ENCODE measurements around the gene ANXA3. TPM values are rescaled to one million over a fixed set of nuclear protein-coding genes. Genes with fewer than 3 reads are reported as not detected.

ANXA3 gene
- total and polyA plus RNA-seq, 2 donors (not counting 1 experiment from before 2014, with no cell fraction given): not detected

GRCh38 chr4:78650106-78651024, 98.8 kb downstream of the ANXA3 start:
- no peak overlapping the region for H2AFZ ChIP-seq (ENCODE audit: insufficient read depth, low read depth, low read length, poor library complexity, severe bottlenecking)
- DNase-seq: no peak
- H3K36me3 ChIP-seq (replicated peaks in 1 of 2; ENCODE audit: control extremely low read depth in 1 of 2, control insufficient read depth in 1 of 2, extremely low read depth in 1 of 2, insufficient read depth in 2 of 2, low read length in 1 of 2): no peaks in the 10 kb centered on the region
- Mint-ChIP-seq H3K4me3 (no peak overlapping the region), H3K4me1 (peaks cover 34% of the 10 kb centered on the region), H3K27ac (no peak overlapping the region), H3K27me3 (no peaks in the 10 kb centered on the region), H3K9me3 (ENCODE audit: insufficient read depth) (no peaks in the 10 kb centered on the region)
- CTCF ChIA-PET: no interaction called here
- H3K4me1 ChIP-seq (ENCODE audit: control insufficient read depth in 2 of 2, insufficient read depth in 2 of 2, low read length in 2 of 2): peaks cover 27 to 30% of the 10 kb centered on the region in 2 donors
- no peaks in the 10 kb centered on the region for H4K20me1 ChIP-seq (ENCODE audit: control insufficient read depth, insufficient read depth, low read length, poor library complexity, severe bottlenecking)
- no peak overlapping the region for H3K27ac ChIP-seq (ENCODE audit: low read length in 2 of 2)
- no peaks in the 10 kb centered on the region for H3K9me3 ChIP-seq (ENCODE audit: control extremely low read depth in 1 of 3, control insufficient read depth in 2 of 3, insufficient read depth in 1 of 3, low read length in 2 of 3)
- no peaks in the 10 kb centered on the region for H3K27me3 ChIP-seq (replicated peaks in 1 of 4; ENCODE audit: control extremely low read depth in 1 of 4, control insufficient read depth in 3 of 4, insufficient read depth in 4 of 4, low read length in 3 of 4)
- TF ChIP-seq EZH2 (IDR thresholded peaks at IDR 0.05; ENCODE audit: borderline replicate concordance, insufficient read depth, low read depth, low read length, poor library complexity, severe bottlenecking) (no peak), CTCF (IDR thresholded peaks at IDR 0.05) (no peak)
- WGBS (ENCODE audit: insufficient coverage): 98% methylated on average over 3 of the region's 3 CpGs
- POLR2A ChIA-PET: no interaction called here
- no peak for ATAC-seq (ENCODE audit: low read depth)
- no peak overlapping the region for H3K4me3 ChIP-seq (ENCODE audit: control extremely low read depth in 1 of 5, extremely low read depth in 1 of 5, insufficient read depth in 1 of 5, low read depth in 2 of 5, low read length in 4 of 5)
- H3K79me2 ChIP-seq (ENCODE audit: control insufficient read depth, insufficient read depth, low read length): peaks cover 3% of the 10 kb centered on the region
- intact Hi-C loops (cut with micrococcal nuclease): no loop called here
- H3K9ac ChIP-seq (ENCODE audit: low read length): no peak overlapping the region
- H3K4me2 ChIP-seq (replicated peaks; ENCODE audit: low read depth, low read length, poor library complexity, severe bottlenecking): no peak overlapping the region

GRCh38 chr4:78651250-78651860, 99.8 kb downstream of the ANXA3 start:
- peaks cover 23 to 25% of the 10 kb centered on the region in 2 donors for H3K4me1 ChIP-seq (ENCODE audit: control insufficient read depth in 2 of 2, insufficient read depth in 2 of 2, low read length in 2 of 2)
- H3K9me3 Mint-ChIP-seq (ENCODE audit: insufficient read depth): no peaks in the 10 kb centered on the region
- peaks cover 31% of the 10 kb centered on the region for H3K4me1 Mint-ChIP-seq
- TF ChIP-seq EZH2 (IDR thresholded peaks at IDR 0.05; ENCODE audit: borderline replicate concordance, insufficient read depth, low read depth, low read length, poor library complexity, severe bottlenecking): no peak
- no peak for TF ChIP-seq CTCF (IDR thresholded peaks at IDR 0.05)
- CTCF ChIA-PET: interaction anchor here (0.7 to 1.9 kb wide), 4 partner anchors 7 to 206 kb away, joined by 3 to 5 read pairs (median 4); no protein-coding TSS in a partner anchor
- no peaks in the 10 kb centered on the region for H3K27me3 Mint-ChIP-seq
- no peaks in the 10 kb centered on the region for H4K20me1 ChIP-seq (ENCODE audit: control insufficient read depth, insufficient read depth, low read length, poor library complexity, severe bottlenecking)
- peaks cover 3% of the 10 kb centered on the region for H3K79me2 ChIP-seq (ENCODE audit: control insufficient read depth, insufficient read depth, low read length)
- H3K36me3 ChIP-seq (replicated peaks in 1 of 2; ENCODE audit: control extremely low read depth in 1 of 2, control insufficient read depth in 1 of 2, extremely low read depth in 1 of 2, insufficient read depth in 2 of 2, low read length in 1 of 2): no peaks in the 10 kb centered on the region
- no peaks in the 10 kb centered on the region for H3K27me3 ChIP-seq (replicated peaks in 1 of 4; ENCODE audit: control extremely low read depth in 1 of 4, control insufficient read depth in 3 of 4, insufficient read depth in 4 of 4, low read length in 3 of 4)
- no peak overlapping the region for H3K4me2 ChIP-seq (replicated peaks; ENCODE audit: low read depth, low read length, poor library complexity, severe bottlenecking)
- no peak overlapping the region for H2AFZ ChIP-seq (ENCODE audit: insufficient read depth, low read depth, low read length, poor library complexity, severe bottlenecking)
- POLR2A ChIA-PET: no interaction called here
- DNase-seq (no peak), ATAC-seq (ENCODE audit: low read depth) (no peak)
- H3K9me3 ChIP-seq (ENCODE audit: control extremely low read depth in 1 of 3, control insufficient read depth in 2 of 3, insufficient read depth in 1 of 3, low read length in 2 of 3): no peaks in the 10 kb centered on the region
- H3K4me3 ChIP-seq (ENCODE audit: control extremely low read depth in 1 of 5, extremely low read depth in 1 of 5, insufficient read depth in 1 of 5, low read depth in 2 of 5, low read length in 4 of 5): no peak overlapping the region
- WGBS (ENCODE audit: insufficient coverage): 74% methylated on average over 3 of the region's 4 CpGs
- no peak overlapping the region for H3K9ac ChIP-seq (ENCODE audit: low read length)
- H3K27ac ChIP-seq (ENCODE audit: low read length in 2 of 2): no peak overlapping the region
- H3K27ac Mint-ChIP-seq: no peak overlapping the region
- H3K4me3 Mint-ChIP-seq: no peak overlapping the region
- intact Hi-C loops (cut with micrococcal nuclease): no loop called here

Measured in B cell (primary cell).